GM12892 (cell line): ENCODE data around the gene TMEM120A.

ENCODE experiments used
- DNase-seq: peaks from one replicate; pipeline ENCODE4 v3.0.0; 2011; ENCODE audit not compliant: insufficient read length
- FAIRE-seq: peaks from 2 replicates; lab custom pipeline; 2011; peaks lifted over from hg19 to GRCh38; lab: Jason Lieb, UNC
- POLR2A ChIP-seq: IDR thresholded peaks from 2 replicates; pipeline ENCODE4 v1.6.1; 2011; ENCODE audit warnings: low read depth, low read length, control low read depth
- POLR2AphosphoS5 ChIP-seq: IDR thresholded peaks from 2 replicates; pipeline ENCODE4 v1.6.1; 2011; ENCODE audit warnings: low read depth, low read length, control low read depth
- TAF1 ChIP-seq: IDR thresholded peaks from 2 replicates; pipeline ENCODE4 v1.6.1; 2011; ENCODE audit warnings: low read depth, mild to moderate bottlenecking, control low read depth, low read length, borderline replicate concordance

TMEM120A gene

GRCh38 chr7:75968561-75969001 lies 25.8 kb downstream of the TMEM120A start:
- no peak for FAIRE-seq
- no peak for DNase-seq
- TF ChIP-seq POLR2AphosphoS5 (no peak), TAF1 (no peak), POLR2A (no peak)

DNA sequence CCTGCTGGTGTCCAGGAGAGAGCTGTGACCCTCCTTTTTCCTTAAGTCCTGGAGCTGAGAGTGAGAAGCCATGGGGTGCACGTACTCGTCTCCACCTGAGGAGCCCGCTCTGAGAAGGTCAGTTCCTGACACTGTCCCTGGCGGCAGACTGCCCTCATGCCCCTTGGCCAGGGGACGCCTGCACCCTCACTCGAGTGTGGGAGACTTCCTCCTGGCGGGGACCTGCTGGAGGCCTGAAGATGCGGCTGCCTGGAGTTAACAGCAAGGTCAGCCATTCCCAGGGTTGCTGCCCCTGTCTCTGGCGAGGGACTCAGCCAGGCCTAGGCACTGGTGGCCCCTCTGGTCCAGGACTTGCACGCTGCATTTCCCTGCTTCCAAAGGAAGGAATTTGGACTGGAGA lies 26.4 kb downstream of the TMEM120A start:
- FAIRE-seq (no peak), DNase-seq (no peak)
- TF ChIP-seq TAF1, result no peak
- no peak for TF ChIP-seq POLR2A
- TF ChIP-seq POLR2AphosphoS5, result no peak

GRCh38 chr7:75967487-75967997 lies 26.9 kb downstream of the TMEM120A start:
- no peak for TF ChIP-seq POLR2AphosphoS5
- TF ChIP-seq POLR2A, result no peak
- TF ChIP-seq TAF1, result no peak
- FAIRE-seq (no peak), DNase-seq (no peak)

- TF ChIP-seq TAF1 (no peak), POLR2AphosphoS5 (no peak)
These were observed 27.3 kb downstream of the TMEM120A start for GRCh38 chr7:75967055-75967454.

GRCh38 chr7:75966190-75966961 lies 28.0 kb downstream of the TMEM120A start:
- FAIRE-seq (no peak), DNase-seq (no peak)
- no peak for TF ChIP-seq POLR2A
- no peak for TF ChIP-seq POLR2AphosphoS5
- no peak for TF ChIP-seq TAF1

More at GRCh38 chr7:75967055-75967454, 27.3 kb downstream of the TMEM120A start:
- DNase-seq, result no peak
- FAIRE-seq, result no peak

- FAIRE-seq (no peak), DNase-seq (no peak)
- no peak for TF ChIP-seq POLR2AphosphoS5
- TF ChIP-seq POLR2A, result no peak
- no peak for TF ChIP-seq TAF1
These were observed 28.8 kb downstream of the TMEM120A start for GRCh38 chr7:75965617-75966016.

GRCh38 chr7:75963381-75963995 lies 30.9 kb downstream of the TMEM120A start:
- DNase-seq (no peak), FAIRE-seq (no peak)
- TF ChIP-seq POLR2A (no peak), POLR2AphosphoS5 (no peak), TAF1 (no peak)

DNA sequence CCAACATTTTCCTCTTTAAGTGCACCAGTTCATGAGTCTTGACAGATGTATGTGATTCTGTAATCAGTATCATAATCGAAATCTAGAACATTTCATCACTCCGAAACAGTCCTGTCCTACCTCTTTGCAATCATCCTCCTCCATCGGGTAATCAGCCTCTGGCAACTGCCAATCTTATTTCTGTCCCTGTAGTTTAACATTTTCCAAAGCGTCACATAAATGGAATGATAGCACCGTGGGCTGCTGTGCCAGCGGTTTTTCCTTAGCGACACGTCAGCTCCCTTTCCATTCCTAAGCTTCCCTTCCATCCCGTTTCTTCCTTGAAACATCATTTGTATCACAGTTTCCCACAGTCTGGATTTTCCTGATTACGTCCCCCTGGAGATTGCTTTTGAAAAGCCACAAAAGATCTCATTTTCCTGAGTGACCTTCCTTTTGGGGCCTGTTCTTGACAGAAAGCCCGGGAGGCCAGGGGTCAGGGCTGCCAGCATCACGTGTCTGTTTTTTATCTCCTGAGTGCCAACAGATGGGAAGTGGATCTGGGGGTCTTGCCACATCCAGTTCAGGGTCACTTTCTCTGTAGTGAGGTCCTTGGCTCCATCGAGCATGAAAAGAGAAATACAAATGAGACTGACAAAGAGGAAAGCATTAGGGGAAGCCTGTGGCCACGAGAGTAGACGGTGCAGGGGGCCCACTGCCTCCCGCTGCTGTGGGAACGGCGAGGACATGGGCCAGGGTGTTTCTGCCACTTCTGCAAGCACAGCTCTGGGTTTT lies 31.6 kb downstream of the TMEM120A start:
- no peak for DNase-seq
- TF ChIP-seq POLR2AphosphoS5 (no peak), TAF1 (no peak), POLR2A (no peak)
- no peak for FAIRE-seq

DNA sequence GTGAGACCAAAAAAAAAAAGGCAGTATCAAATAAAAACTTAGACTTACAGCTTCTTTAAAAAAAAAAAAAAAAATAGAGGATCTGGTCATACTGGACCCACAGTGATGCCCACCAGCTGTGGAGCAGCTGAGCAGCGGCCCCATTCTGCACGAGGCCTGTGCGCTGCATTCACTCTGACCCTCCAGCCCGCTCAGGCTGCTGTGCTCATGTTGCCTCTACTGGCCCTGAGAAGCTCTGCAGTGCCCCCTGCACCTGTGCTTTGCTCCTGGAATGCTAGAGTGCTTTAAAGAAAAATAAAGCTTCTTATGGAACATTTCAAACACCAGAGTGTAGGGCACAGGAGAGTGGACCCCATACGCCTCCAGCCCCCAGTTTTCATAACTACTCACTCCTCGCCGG lies 33.2 kb downstream of the TMEM120A start:
- FAIRE-seq, result no peak
- no peak for TF ChIP-seq POLR2A
- no peak for TF ChIP-seq POLR2AphosphoS5
- TF ChIP-seq TAF1, result no peak
- DNase-seq, result no peak

DNA sequence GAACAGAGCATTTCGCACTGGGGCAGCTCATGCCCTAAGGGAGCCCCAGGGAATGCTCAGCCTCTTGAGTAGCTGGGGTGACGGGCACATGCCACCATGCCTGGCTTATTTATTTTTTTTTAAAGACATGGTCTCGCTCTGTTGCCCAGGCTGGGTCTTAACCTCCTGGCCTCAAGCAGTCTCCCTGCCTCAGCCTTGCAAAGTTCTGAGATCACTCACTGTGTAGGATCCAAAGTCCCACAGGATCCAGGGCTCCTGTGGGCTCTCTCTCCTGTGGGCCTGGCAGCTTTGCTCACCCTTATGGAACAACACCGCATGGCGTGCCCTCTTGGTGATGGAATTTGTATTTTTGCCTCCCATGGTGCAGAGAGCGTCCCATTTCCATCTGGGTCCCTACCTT lies 34.0 kb downstream of the TMEM120A start:
- DNase-seq (no peak), FAIRE-seq (no peak)
- TF ChIP-seq POLR2A (no peak), POLR2AphosphoS5 (no peak), TAF1 (no peak)
